H9 (cell line): ENCODE data around the gene IGSF5. TPM values are rescaled to one million over a fixed set of nuclear protein-coding genes. Genes with fewer than 3 reads are reported as not detected.

Source experiments
- DNase-seq: peaks from one replicate; pipeline ENCODE4 v3.0.0-alpha.2; 2017
- H2AFZ ChIP-seq: one replicate; pipeline ENCODE4 v1.6.1; 2013; ENCODE audit warnings: mild to moderate bottlenecking, low read length, control low read depth, moderate library complexity
- H2AK5ac ChIP-seq: 2 replicates; pipeline ENCODE4 v1.6.1; 2013; ENCODE audit warnings: low read length, control low read depth, mixed read lengths; ENCODE audit not compliant: insufficient read length
- H2BK120ac ChIP-seq: one replicate; pipeline ENCODE4 v1.6.1; 2013; ENCODE audit warnings: low read depth, mild to moderate bottlenecking, low read length, control low read depth, inconsistent platforms; ENCODE audit not compliant: poor library complexity, severe bottlenecking
- H2BK12ac ChIP-seq: 2 replicates; pipeline ENCODE4 v1.6.1; 2013; ENCODE audit warnings: low read length, control low read depth, mixed read lengths, low read depth; ENCODE audit not compliant: insufficient read length
- H2BK15ac ChIP-seq: 2 replicates; pipeline ENCODE4 v1.6.1; 2013; ENCODE audit warnings: low read depth, low read length, control low read depth
- H2BK20ac ChIP-seq: one replicate; pipeline ENCODE4 v1.6.1; 2013; ENCODE audit warnings: low read depth, mild to moderate bottlenecking, low read length, control low read depth, inconsistent platforms; ENCODE audit not compliant: poor library complexity, severe bottlenecking
- H2BK5ac ChIP-seq: 2 replicates; pipeline ENCODE4 v1.6.1; 2013; ENCODE audit warnings: low read length, control low read depth, mixed read lengths; ENCODE audit not compliant: insufficient read length
- H3K14ac ChIP-seq: 2 replicates; pipeline ENCODE4 v1.6.1; 2013; ENCODE audit warnings: low read length, control low read depth; ENCODE audit not compliant: insufficient read depth
- H3K18ac ChIP-seq: 2 replicates; pipeline ENCODE4 v1.6.1; 2013; ENCODE audit warnings: low read depth, mild to moderate bottlenecking, mixed read lengths, low read length, control low read depth; ENCODE audit not compliant: insufficient read length
- H3K23ac ChIP-seq: 2 replicates; pipeline ENCODE4 v1.6.1; 2013; ENCODE audit warnings: low read length, control low read depth, mixed read lengths, low read depth; ENCODE audit not compliant: insufficient read length
- H3K23me2 ChIP-seq: 2 replicates; pipeline ENCODE4 v1.6.1; 2013; ENCODE audit warnings: low read depth, mild to moderate bottlenecking, mixed read lengths, low read length, control low read depth; ENCODE audit not compliant: insufficient read length, poor library complexity, severe bottlenecking
- H3K27ac ChIP-seq: 2 replicates; pipeline ENCODE4 v1.5.1; 2013; ENCODE audit warnings: low read length, control low read depth, mixed read lengths, low read depth; ENCODE audit not compliant: insufficient read length
- H3K27me3 ChIP-seq: 2 replicates; pipeline ENCODE4 v1.6.1; 2013; ENCODE audit warnings: low read length, control low read depth, inconsistent platforms; ENCODE audit not compliant: insufficient read depth
- H3K4ac ChIP-seq: 2 replicates; pipeline ENCODE4 v1.6.1; 2013; ENCODE audit warnings: low read depth, mild to moderate bottlenecking, control low read depth, inconsistent platforms, low read length, moderate library complexity
- H3K4me1 ChIP-seq: 2 replicates; pipeline ENCODE4 v1.6.1; 2013; ENCODE audit warnings: low read length, control low read depth, inconsistent platforms; ENCODE audit not compliant: insufficient read depth
- H3K4me2 ChIP-seq: 2 replicates; pipeline ENCODE4 v1.6.1; 2013; ENCODE audit warnings: low read length, control low read depth, mixed read lengths; ENCODE audit not compliant: insufficient read length, insufficient read depth
- H3K56ac ChIP-seq: 2 replicates; pipeline ENCODE4 v1.6.1; 2013; ENCODE audit warnings: low read depth, mild to moderate bottlenecking, mixed read lengths, low read length, control low read depth; ENCODE audit not compliant: insufficient read length
- H3K79me1 ChIP-seq: 2 replicates; pipeline ENCODE4 v1.6.1; 2013; ENCODE audit warnings: low read depth, mild to moderate bottlenecking, moderate library complexity, low read length, control low read depth, inconsistent platforms; ENCODE audit not compliant: insufficient read depth, poor library complexity, severe bottlenecking
- H3K79me2 ChIP-seq: 2 replicates; pipeline ENCODE4 v1.6.1; 2013; ENCODE audit warnings: low read length, control low read depth, inconsistent platforms; ENCODE audit not compliant: insufficient read depth
- H3K9ac ChIP-seq: 2 replicates; pipeline ENCODE4 v1.6.1; 2013; ENCODE audit warnings: low read length, control low read depth, mixed read lengths; ENCODE audit not compliant: insufficient read length; ENCODE audit errors: extremely low read depth
- H3K9me3 ChIP-seq: one replicate; pipeline ENCODE4 v1.6.1; 2013; ENCODE audit warnings: low read depth, low read length, inconsistent platforms; ENCODE audit not compliant: control insufficient read depth
- H3T11ph ChIP-seq: one replicate; pipeline ENCODE4 v1.6.1; 2013; ENCODE audit warnings: mild to moderate bottlenecking, low read length, control low read depth, inconsistent platforms
- H4K20me1 ChIP-seq: one replicate; pipeline ENCODE4 v1.6.1; 2013; ENCODE audit not compliant: control insufficient read depth, insufficient read length, insufficient read depth
- H4K5ac ChIP-seq: 2 replicates; pipeline ENCODE4 v1.6.1; 2013; ENCODE audit warnings: low read depth, mild to moderate bottlenecking, mixed read lengths, low read length, control low read depth; ENCODE audit not compliant: insufficient read length
- H4K8ac ChIP-seq: replicated peaks from 2 replicates; pipeline ENCODE4 v1.6.1; 2013; ENCODE audit warnings: low read length, control low read depth, mixed read lengths, low read depth; ENCODE audit not compliant: insufficient read length
- H4K91ac ChIP-seq: 2 replicates; pipeline ENCODE4 v1.6.1; 2013; ENCODE audit warnings: low read depth, mild to moderate bottlenecking, moderate library complexity, mixed read lengths, low read length, control low read depth; ENCODE audit not compliant: insufficient read length
- H3K27ac Mint-ChIP-seq, 3 experiments: 2 replicates in 2 of 3; 3 replicates in 1 of 3; pipeline ENCODE4 v1.8.0; 2020 to 2021; ENCODE audit warnings: mixed read lengths in 3 of 3, mild to moderate bottlenecking in 1 of 3, moderate library complexity in 1 of 3
- H3K27me3 Mint-ChIP-seq: 2 replicates; pipeline ENCODE4 v1.8.0; 2021; ENCODE audit warnings: low read depth, mild to moderate bottlenecking, moderate library complexity, mixed read lengths
- H3K36me3 Mint-ChIP-seq, 3 experiments: 2 replicates in 2 of 3; 3 replicates in 1 of 3; pipeline ENCODE4 v1.8.0; 2020 to 2021; ENCODE audit warnings: low read depth in 3 of 3, mixed read lengths in 3 of 3; ENCODE audit not compliant: insufficient read depth in 1 of 3
- H3K4me1 Mint-ChIP-seq, 2 experiments: 2 replicates each; pipeline ENCODE4 v1.8.0; 2020; ENCODE audit warnings: mixed read lengths in 2 of 2
- H3K4me3 Mint-ChIP-seq, 2 experiments: 2 replicates in 1 of 2; 3 replicates in 1 of 2; pipeline ENCODE4 v1.8.0; 2020 to 2021; ENCODE audit warnings: mild to moderate bottlenecking in 2 of 2, mixed read lengths in 2 of 2, moderate library complexity in 1 of 2
- H3K9me3 Mint-ChIP-seq, 2 experiments: 2 replicates in 1 of 2; 3 replicates in 1 of 2; pipeline ENCODE4 v1.8.0; 2020; ENCODE audit warnings: mild to moderate bottlenecking in 2 of 2, mixed read lengths in 2 of 2, moderate library complexity in 1 of 2
- WGBS: extraction: QIAGEN DNeasy Blood & Tissue Kit; methylation state at CpG from one replicate; pipeline ENCODE4 v1.1.7; 2013; ENCODE audit warnings: missing lambda C conversion rate, low lambda C conversion rate, mixed read lengths; ENCODE audit not compliant: insufficient read length; ENCODE audit errors: extremely low coverage; 5-methylcytosine and 5-hydroxymethylcytosine counted together
- total RNA-seq: library from RNA; stranded (reverse); gene quantifications from 2 replicates; pipeline ENCODE4 v1.2.1, GENCODE V29; 2021
- TF ChIP-seq, protein P1 (sequence below): fragments of 200-600 bp; sonication (generic); conservative IDR thresholded peaks from 3 replicates; pipeline ENCODE4 v1.8.0; 2021; ENCODE audit warnings: antibody characterized with exemption, mild to moderate bottlenecking

IGSF5 gene
- total RNA-seq, 1 experiment from 2014 or later, result 2.1 TPM

DNA sequence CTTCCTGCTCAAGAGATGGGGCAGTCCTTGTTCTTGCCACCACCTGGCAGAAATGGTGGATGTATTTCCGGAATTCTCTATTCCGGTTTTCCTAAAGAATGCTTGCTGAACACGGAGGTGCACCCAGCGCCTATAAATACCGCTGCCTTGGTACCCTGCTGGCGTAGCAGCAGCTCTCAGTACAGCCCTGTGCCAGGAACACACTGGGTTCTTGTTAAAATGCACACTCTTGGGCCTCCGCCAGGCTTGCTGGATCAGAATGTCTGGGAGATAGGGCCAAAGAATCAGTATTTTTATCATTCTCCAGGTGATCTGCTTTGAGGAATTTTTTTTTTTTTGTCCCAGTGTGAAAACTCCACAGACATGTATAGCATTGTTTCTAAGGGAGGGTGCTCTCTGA, 54.2 kb downstream of the IGSF5 start:
- whole genome bisulfite sequencing, result no CpG with 5 or more reads among the region's 7 CpGs
- Mint-ChIP-seq H3K4me1 (peaks cover 4 to 7% of the 10 kb centered on the region in 2 experiments; a peak in 3 of 4 replicates), H3K27ac (no peak overlapping the region), H3K36me3 (peaks cover 0 to 11% (median 0%) of the 10 kb centered on the region in 3 experiments; a peak in 3 of 7 replicates), H3K4me3 (no peak overlapping the region), H3K9me3 (no peaks in the 10 kb centered on the region; a peak in 1 of 5 replicates), H3K27me3 (no peaks in the 10 kb centered on the region)
- Histone ChIP-seq H2BK12ac (no peak overlapping the region), H4K8ac (no peak overlapping the region), H3K9me3 (no peaks in the 10 kb centered on the region), H3K79me1 (no peaks in the 10 kb centered on the region), H2BK20ac (no peak overlapping the region), H2AK5ac (no peak overlapping the region), H3K9ac (no peak overlapping the region), H2AFZ (no peak overlapping the region), H3K23ac (no peak overlapping the region), H3K23me2 (no peaks in the 10 kb centered on the region), H3K27me3 (no peaks in the 10 kb centered on the region), H3K4me1 (no peaks in the 10 kb centered on the region), H4K5ac (no peak overlapping the region), H3K14ac (no peak overlapping the region), H2BK15ac (no peak overlapping the region), H2BK120ac (no peak overlapping the region), H3K79me2 (no peaks in the 10 kb centered on the region), H3K4ac (no peak overlapping the region), H3K4me2 (no peak overlapping the region), H3K18ac (no peak overlapping the region), H2BK5ac (no peak overlapping the region), H3T11ph (no peak overlapping the region), H3K56ac (no peak overlapping the region), H3K27ac (no peak overlapping the region), H4K20me1 (no peaks in the 10 kb centered on the region), H4K91ac (no peak overlapping the region)
- TF ChIP-seq, protein P1, sequence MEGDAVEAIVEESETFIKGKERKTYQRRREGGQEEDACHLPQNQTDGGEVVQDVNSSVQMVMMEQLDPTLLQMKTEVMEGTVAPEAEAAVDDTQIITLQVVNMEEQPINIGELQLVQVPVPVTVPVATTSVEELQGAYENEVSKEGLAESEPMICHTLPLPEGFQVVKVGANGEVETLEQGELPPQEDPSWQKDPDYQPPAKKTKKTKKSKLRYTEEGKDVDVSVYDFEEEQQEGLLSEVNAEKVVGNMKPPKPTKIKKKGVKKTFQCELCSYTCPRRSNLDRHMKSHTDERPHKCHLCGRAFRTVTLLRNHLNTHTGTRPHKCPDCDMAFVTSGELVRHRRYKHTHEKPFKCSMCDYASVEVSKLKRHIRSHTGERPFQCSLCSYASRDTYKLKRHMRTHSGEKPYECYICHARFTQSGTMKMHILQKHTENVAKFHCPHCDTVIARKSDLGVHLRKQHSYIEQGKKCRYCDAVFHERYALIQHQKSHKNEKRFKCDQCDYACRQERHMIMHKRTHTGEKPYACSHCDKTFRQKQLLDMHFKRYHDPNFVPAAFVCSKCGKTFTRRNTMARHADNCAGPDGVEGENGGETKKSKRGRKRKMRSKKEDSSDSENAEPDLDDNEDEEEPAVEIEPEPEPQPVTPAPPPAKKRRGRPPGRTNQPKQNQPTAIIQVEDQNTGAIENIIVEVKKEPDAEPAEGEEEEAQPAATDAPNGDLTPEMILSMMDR, result no peak
- no peak for DNase-seq
